Ovary (tissue), 9 donors: ENCODE results near the gene BAIAP2L1. TPM values are rescaled to one million over a fixed set of nuclear protein-coding genes. Genes with fewer than 3 reads are reported as not detected.

Experiments used
- DNase-seq, 5 donors: peaks; one replicate each; pipeline ENCODE4 v3.0.0-alpha.2; 2019 to 2020
- H3K27ac ChIP-seq, 2 donors: fragments of 200-600 bp; one replicate each; pipeline versions ENCODE4 v1.5.1 to v1.8.0; 2019 to 2022
- H3K27me3 ChIP-seq: fragments of 200-600 bp; one replicate; pipeline ENCODE4 v1.8.0; 2022
- H3K36me3 ChIP-seq: fragments of 200-600 bp; sonication (generic); one replicate; pipeline ENCODE4 v1.5.1; 2019
- H3K4me1 ChIP-seq: one replicate; pipeline ENCODE4 v1.8.1; 2013; ENCODE audit warnings: mild to moderate bottlenecking, moderate library complexity; ENCODE audit not compliant: insufficient read depth
- H3K4me3 ChIP-seq: fragments of 200-600 bp; sonication (generic); one replicate; pipeline ENCODE4 v1.5.1; 2017
- H3K9me3 ChIP-seq, 2 donors: fragments of 200-600 bp in 1 of 2; sonication (generic) in 1 of 2; one replicate each; pipeline versions ENCODE4 v1.5.1 to v1.8.1; 2013 to 2019; ENCODE audit warnings: mild to moderate bottlenecking in 1 of 2, moderate library complexity in 1 of 2
- EP300 ChIP-seq: sonication (generic); formaldehyde crosslinking; IDR thresholded peaks from one replicate; pipeline ENCODE4 v1.6.1; 2017; ENCODE audit warnings: antibody characterized with exemption
- POLR2A ChIP-seq: fragments of 450-650 bp; IDR thresholded peaks from one replicate; pipeline ENCODE4 v1.6.1; 2017; ENCODE audit warnings: antibody characterized with exemption, mild to moderate bottlenecking, moderate library complexity
- WGBS, 3 donors: extraction: QIAGEN DNeasy Blood & Tissue Kit in 1 of 3; methylation state at CpG; one replicate each; pipeline versions ENCODE4 v1.1.5 to v1.1.7; 2013 to 2017; 5-methylcytosine and 5-hydroxymethylcytosine counted together
- intact Hi-C, 4 donors: fragments of 100-400 bp; cut with DNase I; formaldehyde crosslinking; loops; one replicate each; pipeline versions ENCODE4 v1.11.0 to v1.15.1; 2022 to 2023
- polyA plus RNA-seq, 2 donors: library from polyadenylated mRNA; stranded (reverse); fragments of 200-250 nt in 1 of 2; fragments of 350-450 nt in 1 of 2; fragmentation: Illumina TruSeq in 1 of 2; extraction: RNeasy Lipid Tissue Mini Kit (QIAGEN cat#74804) in 1 of 2; gene quantifications; one replicate each; pipeline ENCODE4 v1.2.3, GENCODE V29; 2013 to 2014
- total RNA-seq, 7 donors: library from RNA; depleted of rRNA in 2 of 7; stranded (reverse); fragments of >200 nt in 2 of 7; fragmentation: NEBNext Ultra II Directional in 3 of 7; extraction: Animal tissue kit (Norgen Biotek cat#: 25700) in 3 of 7; gene quantifications; one replicate each; pipeline versions ENCODE4 v1.1.0 to v1.2.4, GENCODE V29; 2016 to 2023
- TF ChIP-seq, protein P1 (sequence below), 3 donors: fragments of 450-650 bp in 2 of 3; fragments of 200-600 bp in 1 of 3; IDR thresholded peaks; one replicate each; pipeline versions ENCODE4 v1.5.1 to v1.8.0; 2016 to 2022; ENCODE audit warnings: antibody characterized with exemption in 3 of 3, mild to moderate bottlenecking in 1 of 3
- donor health status: DM: no; HTN: no; CAD: no; lungs with moderate emphysema.
- donor health status: DM: no; HTN: no; CAD: no.
- donor health status: Bipolar disorder and iron deficiency.
- donor health status: DM: yes; HTN: yes; CAD: no.
- donor health status: DM: no; HTN: no; CAD: no.
- donor health status: DM: yes; HTN: yes; CAD: no.

BAIAP2L1 gene
- total and polyA plus RNA-seq, 9 donors: 0.73 to 7.9 (median 1.9) TPM

DNA sequence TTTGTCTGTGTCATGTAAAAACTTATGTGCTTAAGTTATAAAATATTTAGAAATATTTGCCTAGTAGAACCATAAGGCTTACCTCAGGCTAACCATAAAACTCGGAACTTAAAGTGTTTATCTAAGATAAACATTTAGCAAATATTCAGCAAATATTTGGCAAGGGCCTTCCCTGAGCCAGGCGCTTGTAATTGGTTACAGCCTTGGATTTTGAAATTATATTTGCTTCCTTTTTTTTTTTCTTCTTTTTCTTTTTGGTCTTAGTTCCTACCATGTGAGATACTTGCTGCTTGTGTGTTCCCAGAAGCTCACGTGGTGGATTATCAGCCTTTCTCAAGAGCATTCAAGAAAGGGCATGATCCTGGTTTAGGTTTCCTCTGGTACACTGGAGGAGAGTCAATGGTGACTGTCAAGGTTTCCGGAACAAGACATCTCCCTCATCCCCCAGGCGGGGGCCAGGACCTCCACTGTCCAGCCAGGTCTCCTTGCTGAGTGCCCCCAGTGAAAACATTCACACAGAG is 124.6 kb downstream of the BAIAP2L1 start:
- Histone ChIP-seq H3K4me3 (no peak overlapping the region), H3K4me1 (no peaks in the 10 kb centered on the region), H3K27me3 (no peaks in the 10 kb centered on the region), H3K36me3 (no peaks in the 10 kb centered on the region), H3K9me3 (no peaks in the 10 kb centered on the region), H3K27ac (no peak overlapping the region)
- intact Hi-C loops: no loop called here
- DNase-seq: no peak
- TF ChIP-seq POLR2A (no peak), EP300 (no peak)
- TF ChIP-seq, protein P1, sequence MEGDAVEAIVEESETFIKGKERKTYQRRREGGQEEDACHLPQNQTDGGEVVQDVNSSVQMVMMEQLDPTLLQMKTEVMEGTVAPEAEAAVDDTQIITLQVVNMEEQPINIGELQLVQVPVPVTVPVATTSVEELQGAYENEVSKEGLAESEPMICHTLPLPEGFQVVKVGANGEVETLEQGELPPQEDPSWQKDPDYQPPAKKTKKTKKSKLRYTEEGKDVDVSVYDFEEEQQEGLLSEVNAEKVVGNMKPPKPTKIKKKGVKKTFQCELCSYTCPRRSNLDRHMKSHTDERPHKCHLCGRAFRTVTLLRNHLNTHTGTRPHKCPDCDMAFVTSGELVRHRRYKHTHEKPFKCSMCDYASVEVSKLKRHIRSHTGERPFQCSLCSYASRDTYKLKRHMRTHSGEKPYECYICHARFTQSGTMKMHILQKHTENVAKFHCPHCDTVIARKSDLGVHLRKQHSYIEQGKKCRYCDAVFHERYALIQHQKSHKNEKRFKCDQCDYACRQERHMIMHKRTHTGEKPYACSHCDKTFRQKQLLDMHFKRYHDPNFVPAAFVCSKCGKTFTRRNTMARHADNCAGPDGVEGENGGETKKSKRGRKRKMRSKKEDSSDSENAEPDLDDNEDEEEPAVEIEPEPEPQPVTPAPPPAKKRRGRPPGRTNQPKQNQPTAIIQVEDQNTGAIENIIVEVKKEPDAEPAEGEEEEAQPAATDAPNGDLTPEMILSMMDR (IDR thresholded peaks at IDR 0.05): no peak
- 6 to 29% (median 14%) methylated on average over 5 of the region's 5 CpGs for WGBS, 3 donors

DNA sequence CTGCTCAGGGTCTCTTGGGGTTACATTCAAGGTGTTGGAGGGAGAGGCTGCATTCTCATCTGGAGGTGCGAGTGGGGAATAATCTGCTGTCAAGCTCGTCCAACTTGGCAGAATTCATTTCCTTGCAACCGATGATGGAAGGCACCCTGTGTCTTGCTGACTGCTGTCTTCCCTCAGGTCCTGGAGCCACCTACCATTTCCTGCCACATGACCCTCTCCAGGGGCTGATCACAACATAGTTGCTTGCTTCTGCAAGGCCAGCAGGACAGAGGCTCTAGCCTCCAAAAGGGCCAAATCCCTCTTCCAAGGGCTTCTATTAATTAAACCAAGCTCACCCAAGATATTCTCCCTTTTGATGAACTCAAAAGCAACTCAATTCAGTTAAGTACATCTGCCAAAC is 133.6 kb downstream of the BAIAP2L1 start:
- Histone ChIP-seq H3K4me1 (no peaks in the 10 kb centered on the region), H3K9me3 (no peaks in the 10 kb centered on the region), H3K27me3 (no peaks in the 10 kb centered on the region), H3K27ac (no peak overlapping the region), H3K36me3 (no peaks in the 10 kb centered on the region), H3K4me3 (no peak overlapping the region)
- intact Hi-C loops: no loop called here
- TF ChIP-seq EP300 (no peak), POLR2A (no peak)
- TF ChIP-seq, protein P1 (IDR thresholded peaks at IDR 0.05): no peak
- DNase-seq: no peak
- WGBS, 3 donors: 88 to 92% (median 92%) methylated on average over 3 of the region's 3 CpGs

- DNase-seq: no peak
- H3K27me3 ChIP-seq: no peaks in the 10 kb centered on the region
- intact Hi-C loops: no loop called here
- TF ChIP-seq, protein P1 (IDR thresholded peaks at IDR 0.05): no peak
- no peak for TF ChIP-seq EP300
- TF ChIP-seq POLR2A: no peak
- H3K9me3 ChIP-seq: no peaks in the 10 kb centered on the region
- H3K4me1 ChIP-seq: no peaks in the 10 kb centered on the region
- no peaks in the 10 kb centered on the region for H3K36me3 ChIP-seq
- H3K4me3 ChIP-seq: no peak overlapping the region
- WGBS, 3 donors: 33 to 69% (median 57%) methylated on average over 2 of the region's 2 CpGs
- no peak overlapping the region for H3K27ac ChIP-seq
Measured at GRCh38 chr7:98266840-98267239, 134.1 kb downstream of the BAIAP2L1 start.

- WGBS, 3 donors: 75 to 87% (median 80%) methylated on average over 5 of the region's 5 CpGs
- TF ChIP-seq EP300 (no peak), POLR2A (no peak)
- TF ChIP-seq, protein P1 (IDR thresholded peaks at IDR 0.05): no peak
- H3K36me3 ChIP-seq: no peaks in the 10 kb centered on the region
- no peaks in the 10 kb centered on the region for H3K4me1 ChIP-seq
- intact Hi-C loops: no loop called here
- no peaks in the 10 kb centered on the region for H3K27me3 ChIP-seq
- H3K4me3 ChIP-seq: no peak overlapping the region
- H3K27ac ChIP-seq: no peak overlapping the region
- DNase-seq: no peak
- no peaks in the 10 kb centered on the region for H3K9me3 ChIP-seq
Measured at GRCh38 chr7:98265841-98266271, 135.0 kb downstream of the BAIAP2L1 start.
